Mesothelial cell of epicardium (in vitro differentiated cells): Measurements from ENCODE around the gene CPXM2. TPM values are rescaled to one million over a fixed set of nuclear protein-coding genes. Genes with fewer than 3 reads are reported as not detected.
"Not testable (repeated sequence)": the region's sequence is repeated elsewhere in the genome, so short reads cannot be mapped to it uniquely, and the experiment has no call there.

ENCODE experiments used
- DNase-seq, 2 experiments: peaks; one replicate each; pipeline ENCODE4 v3.0.0; 2021; ENCODE audit warnings: low spot score in 2 of 2; ENCODE audit not compliant: unreplicated experiment in 2 of 2
- H3K27ac Mint-ChIP-seq: 2 replicates; pipeline ENCODE4 v1.8.0; 2021; ENCODE audit warnings: mixed read lengths
- H3K27me3 Mint-ChIP-seq: 2 replicates; pipeline ENCODE4 v1.8.0; 2021; ENCODE audit warnings: low read depth, mixed read lengths
- H3K36me3 Mint-ChIP-seq: 2 replicates; pipeline ENCODE4 v1.8.0; 2021; ENCODE audit warnings: mixed read lengths
- H3K4me1 Mint-ChIP-seq: 2 replicates; pipeline ENCODE4 v1.8.0; 2021; ENCODE audit warnings: mixed read lengths
- H3K4me3 Mint-ChIP-seq: 2 replicates; pipeline ENCODE4 v1.8.0; 2021; ENCODE audit warnings: mild to moderate bottlenecking, moderate library complexity, mixed read lengths
- H3K9me3 Mint-ChIP-seq: 2 replicates; pipeline ENCODE4 v1.8.0; 2021; ENCODE audit warnings: mixed read lengths
- CTCF ChIP-seq: fragments of 200-600 bp; sonication (generic); IDR thresholded peaks from one replicate; pipeline ENCODE4 v1.5.0; 2021; ENCODE audit warnings: antibody characterized with exemption; ENCODE audit not compliant: unreplicated experiment
- total RNA-seq: library from RNA; stranded (reverse); gene quantifications from 3 replicates; pipeline ENCODE4 v1.2.1, GENCODE V29; 2021

The CPXM2 gene
- total RNA-seq, 1 donor from 2014 or later: 0.92 TPM

- Mint-ChIP-seq H3K27me3 (peaks cover 2% of the 10 kb centered on the region), H3K9me3 (no peaks in the 10 kb centered on the region), H3K27ac (peak overlapping the region; percentile 16), H3K4me1 (peaks cover 13% of the 10 kb centered on the region), H3K4me3 (no peak overlapping the region), H3K36me3 (no peaks in the 10 kb centered on the region)
- no peak for DNase-seq
- no peak for TF ChIP-seq CTCF
Observed at GRCh38 chr10:123743441-123744223, 148.0 kb downstream of the CPXM2 start.

DNA sequence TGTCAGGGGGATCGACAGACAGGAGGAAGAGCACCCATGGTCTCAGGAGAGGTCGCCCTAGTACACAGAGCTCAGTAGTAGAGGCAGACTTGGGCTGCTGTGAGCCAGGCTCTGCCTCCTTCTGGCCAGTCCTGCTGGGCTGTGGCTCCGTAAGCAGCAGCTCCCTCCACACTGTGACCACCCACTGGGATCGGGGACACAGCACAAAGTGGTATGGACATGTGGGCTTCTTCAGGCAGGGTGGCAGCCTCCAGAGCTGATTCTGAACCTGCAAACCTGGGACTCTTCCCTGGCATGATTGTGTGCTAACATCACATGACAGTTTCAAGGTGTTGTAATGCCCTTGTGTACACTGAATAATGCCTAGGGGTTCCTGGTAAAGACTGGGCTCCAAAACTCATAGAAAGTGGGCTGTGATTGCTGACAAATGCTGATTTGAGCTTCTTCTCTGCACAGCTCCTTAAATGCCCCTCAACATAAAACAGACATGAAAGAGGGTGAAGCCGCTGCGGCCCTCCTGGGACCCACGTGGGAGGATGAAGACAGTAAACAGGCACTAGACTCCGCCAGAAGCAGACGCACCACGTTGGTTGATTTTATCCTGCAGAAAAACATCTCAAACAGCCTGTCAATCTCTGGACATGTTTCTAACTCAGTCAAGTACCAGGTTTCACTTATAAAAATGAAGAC is 148.7 kb downstream of the CPXM2 start:
- Mint-ChIP-seq H3K27me3 (peaks cover 2% of the 10 kb centered on the region), H3K27ac (no peak overlapping the region), H3K4me3 (no peak overlapping the region), H3K9me3 (no peaks in the 10 kb centered on the region), H3K4me1 (peaks cover 13% of the 10 kb centered on the region), H3K36me3 (no peaks in the 10 kb centered on the region)
- no peak for DNase-seq
- TF ChIP-seq CTCF: no peak

DNA sequence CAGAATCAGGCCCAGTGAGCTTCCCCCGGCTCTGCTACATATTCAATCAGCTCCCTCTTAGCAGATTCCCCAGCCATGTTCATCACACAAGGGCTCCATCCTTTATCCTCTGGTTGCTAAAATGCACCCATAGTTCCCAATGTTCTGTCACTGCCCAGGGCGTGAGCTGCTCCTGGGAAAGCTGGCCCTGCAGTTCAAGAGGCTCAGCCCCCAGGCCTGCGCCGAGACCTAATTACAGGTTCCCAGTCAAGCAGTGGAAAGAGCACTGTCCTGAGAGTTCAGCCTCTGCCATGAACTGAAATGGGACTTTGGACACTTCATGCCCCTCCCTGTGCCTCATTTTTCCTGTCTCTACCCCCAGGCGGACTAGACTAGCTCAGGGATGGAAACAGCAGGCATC is 149.9 kb downstream of the CPXM2 start:
- Mint-ChIP-seq H3K4me1 (peaks cover 13% of the 10 kb centered on the region), H3K27me3 (peaks cover 2% of the 10 kb centered on the region), H3K9me3 (no peaks in the 10 kb centered on the region), H3K4me3 (no peak overlapping the region), H3K36me3 (no peaks in the 10 kb centered on the region), H3K27ac (no peak overlapping the region)
- TF ChIP-seq CTCF: no peak
- no peak for DNase-seq

DNA sequence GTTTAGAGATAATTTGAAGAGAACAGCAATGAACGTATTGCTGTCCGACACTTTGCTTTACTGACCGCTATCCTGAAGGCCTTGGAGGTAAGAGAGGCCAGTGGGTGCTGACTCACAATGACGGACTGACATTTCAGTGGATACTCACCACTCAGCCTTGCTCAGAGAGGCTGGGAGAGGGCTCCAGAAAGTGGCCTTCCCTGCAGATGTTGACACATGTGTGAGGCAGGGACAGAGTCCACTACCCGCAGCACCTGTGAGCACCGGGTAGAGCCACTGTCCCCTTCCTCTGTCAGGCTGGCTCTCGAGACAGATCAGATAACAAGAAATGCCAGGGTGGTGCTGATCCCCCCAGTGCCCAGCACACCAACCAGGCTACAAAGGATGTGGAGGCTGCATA is 150.5 kb downstream of the CPXM2 start:
- H3K4me3 Mint-ChIP-seq: no peak overlapping the region
- no peak overlapping the region for H3K27ac Mint-ChIP-seq
- no peaks in the 10 kb centered on the region for H3K9me3 Mint-ChIP-seq
- no peaks in the 10 kb centered on the region for H3K36me3 Mint-ChIP-seq
- peaks cover 2% of the 10 kb centered on the region for H3K27me3 Mint-ChIP-seq
- DNase-seq: no peak
- TF ChIP-seq CTCF: no peak
- peaks cover 13% of the 10 kb centered on the region for H3K4me1 Mint-ChIP-seq

DNA sequence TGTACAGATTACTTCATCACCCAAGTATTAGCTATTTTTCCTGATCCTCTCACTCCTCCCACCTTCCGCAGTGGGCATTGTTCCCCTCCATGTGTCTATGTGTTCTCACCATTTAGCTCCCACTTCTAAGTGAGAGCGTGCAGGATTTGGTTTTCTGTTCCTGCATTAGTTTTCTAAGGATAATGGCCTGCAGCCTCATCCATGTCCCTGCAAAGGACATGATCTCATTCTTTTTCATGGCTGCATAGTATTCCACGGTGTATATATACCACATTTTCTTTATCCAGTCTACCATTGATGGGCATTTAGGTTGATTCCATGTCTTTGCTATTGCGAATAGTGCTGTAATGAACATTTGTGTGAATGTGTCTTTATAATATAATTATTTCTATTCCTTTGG is 154.7 kb downstream of the CPXM2 start:
- H3K4me1 Mint-ChIP-seq, DNase-seq, H3K4me3 Mint-ChIP-seq, H3K36me3 Mint-ChIP-seq, H3K27ac Mint-ChIP-seq, H3K27me3 Mint-ChIP-seq: not testable (repeated sequence)
- H3K9me3 Mint-ChIP-seq: peaks cover 17% of the 10 kb centered on the region

GRCh38 chr10:123729523-123729922 is 162.1 kb downstream of the CPXM2 start:
- Mint-ChIP-seq H3K36me3 (no peaks in the 10 kb centered on the region), H3K27ac (no peak overlapping the region), H3K9me3 (peaks cover 8% of the 10 kb centered on the region), H3K27me3 (peaks cover 10% of the 10 kb centered on the region), H3K4me1 (no peaks in the 10 kb centered on the region), H3K4me3 (no peak overlapping the region)
- TF ChIP-seq CTCF: no peak
- no peak for DNase-seq
